Stimulated activated CD4-positive, alpha-beta T cell treated with anti-CD3 and anti-CD28 coated beads, TNF-alpha, amount 100 ng/mL, for 48 hours (primary cell): ENCODE results near the gene C12orf56.
A peak's percentile ranks its signal among the peaks of the same experiment; 100 is the strongest.
"Not testable (repeated sequence)": the region's sequence is repeated elsewhere in the genome, so short reads cannot be mapped to it uniquely, and the experiment has no call there.

Experiments used
- DNase-seq, 3 donors: peaks; one replicate each; pipeline ENCODE4 v3.0.0-alpha.2; 2020; ENCODE audit warnings: low read depth in 3 of 3

C12orf56 gene

DNA sequence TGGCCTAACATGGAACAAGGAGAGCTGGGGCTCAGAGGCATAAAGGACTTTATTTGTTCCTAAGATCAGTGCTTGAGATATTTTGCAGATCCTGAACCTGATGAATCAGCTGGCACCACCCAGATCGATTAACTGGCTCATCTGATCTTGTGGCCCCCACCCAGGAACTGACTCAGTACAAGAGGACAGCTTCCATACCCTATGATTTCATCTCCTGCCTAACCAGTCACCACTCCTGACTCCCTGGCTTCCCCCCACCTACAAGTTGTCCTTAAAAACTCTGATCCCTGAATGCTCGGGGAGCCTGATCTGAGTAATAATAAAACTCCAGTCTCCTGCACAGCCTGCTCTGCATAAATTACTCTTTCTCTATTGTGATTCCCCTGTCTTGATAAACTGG lies 5.1 kb downstream of the C12orf56 start:
- peak; percentile 8 to 54 (median 30) for DNase-seq

DNA sequence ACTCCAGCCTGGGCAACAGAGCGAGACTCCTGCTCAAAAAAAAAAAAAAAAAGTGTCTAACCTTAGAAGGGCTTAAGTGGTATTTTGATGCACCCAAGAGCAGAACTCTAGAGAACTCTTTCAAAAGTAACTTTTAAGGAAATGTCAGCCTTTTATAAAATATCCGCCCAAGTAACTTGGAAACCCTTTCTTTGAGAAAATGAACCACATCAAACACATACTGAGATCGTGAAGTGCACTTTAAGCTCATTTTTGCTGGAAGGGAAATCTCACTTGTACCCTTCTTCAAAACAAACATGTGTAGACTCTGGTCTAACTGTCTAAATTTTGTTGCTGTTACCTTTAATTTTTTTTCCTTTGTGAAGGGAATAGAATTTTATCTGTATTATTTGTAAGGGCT lies 5.5 kb downstream of the C12orf56 start:
- no peak for DNase-seq

DNA sequence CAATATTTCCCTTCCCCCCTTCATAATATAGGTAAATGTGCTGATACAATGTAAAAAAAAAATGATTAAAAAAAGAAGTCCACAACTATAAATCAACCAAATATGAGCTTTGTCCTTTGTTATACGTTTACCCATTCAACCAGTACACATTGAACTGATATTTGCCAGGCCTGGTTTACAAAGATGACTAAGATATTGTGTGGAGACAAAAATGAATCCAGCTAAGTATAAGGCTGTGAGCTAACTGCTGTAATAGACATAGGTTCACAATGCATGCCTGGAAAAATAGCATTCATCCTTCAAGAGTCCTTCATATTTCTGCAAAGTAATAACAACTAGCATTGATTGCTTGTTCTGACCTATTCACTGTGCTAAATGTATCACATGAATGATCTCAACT lies 6.9 kb downstream of the C12orf56 start:
- DNase-seq: no peak

DNA sequence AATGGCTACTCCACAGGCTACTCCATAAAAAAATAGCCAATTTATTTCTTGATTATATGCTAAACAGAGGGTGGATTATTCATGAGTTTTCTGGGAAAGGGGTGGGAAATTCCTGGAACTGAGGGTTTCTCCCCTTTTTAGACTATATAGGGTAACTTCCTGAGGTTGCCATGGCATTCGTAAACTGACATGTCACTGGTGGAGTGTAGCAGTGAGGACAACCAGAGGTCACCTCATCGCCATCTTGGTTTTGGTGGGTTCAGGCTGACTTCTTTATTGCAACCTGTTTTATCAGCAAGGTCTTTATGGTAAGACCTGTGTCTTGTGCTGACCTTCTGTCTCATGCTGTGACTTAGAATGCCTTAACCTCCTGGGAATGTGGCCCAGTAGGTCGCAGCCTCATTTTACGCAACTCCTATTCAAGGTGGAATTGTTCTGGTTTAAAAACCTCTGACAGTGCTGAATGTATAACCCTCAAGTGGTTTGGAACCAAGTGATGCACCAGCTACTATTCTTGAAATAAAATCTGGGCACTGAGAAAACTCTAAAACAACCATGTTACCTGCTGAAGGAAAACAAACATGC lies 27.7 kb downstream of the C12orf56 start:
- DNase-seq: no peak

DNA sequence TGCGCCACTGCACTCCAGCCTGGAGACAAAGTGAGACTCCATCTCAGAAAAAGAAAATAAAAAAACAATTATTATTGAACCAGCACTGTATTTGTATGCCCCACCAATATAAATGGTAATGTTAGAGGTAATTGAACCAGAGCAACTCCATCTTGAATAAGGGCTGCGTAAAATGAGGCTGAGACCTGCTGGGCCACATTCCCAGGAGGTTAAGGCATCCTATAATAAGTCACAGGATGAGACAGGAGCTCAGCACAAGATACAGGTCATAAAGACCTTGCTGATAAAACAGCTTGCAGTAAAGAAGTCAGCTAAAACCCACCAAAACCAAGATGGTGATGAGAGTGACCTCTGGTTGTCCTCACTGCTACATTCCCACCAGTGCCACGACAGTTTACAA lies 29.4 kb downstream of the C12orf56 start:
- not testable (repeated sequence) for DNase-seq

DNA sequence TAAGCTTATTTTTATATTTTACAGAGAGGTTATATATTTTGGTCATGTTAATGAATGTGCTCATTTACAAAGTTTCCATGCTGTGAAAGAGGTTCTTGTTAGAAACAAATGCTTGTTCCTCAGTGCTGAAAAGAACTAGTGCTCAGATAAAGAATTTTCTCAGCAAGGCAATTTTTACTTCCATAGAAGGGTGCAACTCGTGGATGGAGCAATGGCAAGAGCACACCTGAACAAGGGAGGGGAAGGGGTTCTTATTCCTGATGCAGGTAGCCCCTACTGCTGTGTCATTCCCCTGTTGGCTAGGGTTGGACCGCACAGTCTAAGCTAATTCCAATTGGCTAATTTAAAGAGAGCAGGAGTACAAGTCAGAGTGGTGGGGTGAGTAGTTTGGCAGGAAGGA lies 34.3 kb downstream of the C12orf56 start:
- DNase-seq: not testable (repeated sequence)

DNA sequence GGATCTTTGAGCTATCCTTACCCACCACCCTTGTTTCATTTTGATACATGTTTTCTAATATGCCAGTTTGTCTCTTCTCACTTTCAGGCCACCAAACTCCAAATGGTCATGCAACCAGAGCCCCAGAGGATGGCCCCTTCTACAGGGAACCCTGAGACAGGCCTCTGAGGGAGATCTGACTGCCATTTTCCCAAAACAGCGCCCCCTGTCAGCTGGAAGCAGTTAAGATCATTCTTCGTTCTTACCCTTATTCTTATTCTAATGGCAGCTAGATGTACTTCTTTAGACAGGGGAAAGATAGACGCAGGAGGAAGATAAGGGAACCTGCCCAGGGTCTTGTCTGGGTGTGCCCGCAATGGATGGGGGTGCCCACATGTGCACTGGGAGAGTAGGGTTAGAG lies 38.4 kb downstream of the C12orf56 start:
- no peak for DNase-seq

DNA sequence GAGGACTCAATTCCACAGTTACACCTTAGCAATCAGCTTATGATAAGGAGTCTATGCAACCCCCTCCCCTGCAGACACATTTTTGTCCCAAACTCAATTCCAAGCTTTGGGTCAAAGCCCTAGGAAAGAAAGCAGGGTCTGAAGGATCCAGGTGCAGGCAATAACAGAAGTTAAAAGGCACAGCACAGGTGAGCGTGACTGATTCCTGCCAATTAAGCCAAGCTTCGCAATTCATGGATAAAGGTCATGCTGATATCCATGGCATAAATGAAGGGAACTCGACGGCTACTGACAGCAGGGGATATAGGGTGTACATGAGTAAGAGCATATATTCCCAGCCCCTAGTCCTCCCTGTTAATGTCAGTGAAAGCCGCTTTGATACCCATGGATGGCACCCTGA lies 39.3 kb downstream of the C12orf56 start:
- no peak for DNase-seq

DNA sequence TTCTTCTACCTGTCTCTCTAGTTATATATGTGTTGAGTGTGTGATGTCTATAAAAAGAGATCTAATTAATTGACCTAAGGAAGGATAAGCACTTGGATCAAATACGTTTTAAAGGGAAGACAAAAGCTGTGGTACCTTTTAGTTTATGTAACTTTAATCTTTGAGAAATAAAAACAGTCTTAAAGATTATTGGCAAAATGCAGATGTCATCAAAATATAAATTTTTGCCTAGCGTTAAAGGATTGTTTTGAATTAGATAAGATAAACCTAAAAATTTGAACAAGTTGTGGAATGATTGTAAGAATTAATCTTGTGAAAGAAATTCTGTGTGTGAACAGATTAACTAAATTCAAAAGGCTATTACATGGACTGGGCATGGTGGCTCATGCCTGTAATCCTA lies 42.9 kb downstream of the C12orf56 start:
- DNase-seq: no peak

DNA sequence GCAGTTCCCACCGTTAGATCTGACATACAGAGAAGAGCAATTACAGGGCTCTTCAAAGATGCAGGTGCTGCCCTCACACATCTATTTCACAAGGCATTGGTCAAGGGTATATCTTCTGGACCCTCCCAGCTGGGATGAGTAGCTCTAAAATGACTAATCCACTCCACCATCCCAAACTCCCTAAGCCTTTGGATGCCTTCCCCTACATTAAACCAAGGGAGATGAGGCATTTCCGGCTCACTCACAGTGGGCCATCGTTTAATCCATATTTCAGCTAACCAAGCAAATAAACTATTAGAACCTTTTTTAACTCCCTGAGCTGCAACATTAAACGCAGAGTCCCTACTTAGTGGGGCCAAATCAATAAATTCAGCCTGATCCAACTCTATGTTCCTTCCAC lies 45.9 kb downstream of the C12orf56 start:
- DNase-seq: not testable (repeated sequence)

DNA sequence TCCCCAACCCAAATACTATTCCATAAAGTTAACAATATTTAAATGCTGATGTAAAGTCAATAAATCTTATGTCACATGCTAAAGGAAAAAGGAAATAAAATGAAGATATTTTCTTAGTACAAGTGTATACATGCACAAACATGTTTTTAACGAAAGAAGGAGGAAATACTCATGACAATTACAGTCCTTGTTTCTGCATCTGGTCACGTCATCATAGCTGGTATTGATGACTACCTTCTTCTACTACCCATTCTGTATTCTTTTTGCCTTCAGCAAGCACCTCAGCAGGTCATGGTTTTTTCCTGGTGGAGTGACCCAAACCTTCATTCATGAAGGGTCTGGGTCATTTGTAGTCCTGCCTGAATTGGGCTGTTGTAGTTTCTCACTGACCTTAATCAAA lies 50.0 kb downstream of the C12orf56 start:
- not testable (repeated sequence) for DNase-seq

DNA sequence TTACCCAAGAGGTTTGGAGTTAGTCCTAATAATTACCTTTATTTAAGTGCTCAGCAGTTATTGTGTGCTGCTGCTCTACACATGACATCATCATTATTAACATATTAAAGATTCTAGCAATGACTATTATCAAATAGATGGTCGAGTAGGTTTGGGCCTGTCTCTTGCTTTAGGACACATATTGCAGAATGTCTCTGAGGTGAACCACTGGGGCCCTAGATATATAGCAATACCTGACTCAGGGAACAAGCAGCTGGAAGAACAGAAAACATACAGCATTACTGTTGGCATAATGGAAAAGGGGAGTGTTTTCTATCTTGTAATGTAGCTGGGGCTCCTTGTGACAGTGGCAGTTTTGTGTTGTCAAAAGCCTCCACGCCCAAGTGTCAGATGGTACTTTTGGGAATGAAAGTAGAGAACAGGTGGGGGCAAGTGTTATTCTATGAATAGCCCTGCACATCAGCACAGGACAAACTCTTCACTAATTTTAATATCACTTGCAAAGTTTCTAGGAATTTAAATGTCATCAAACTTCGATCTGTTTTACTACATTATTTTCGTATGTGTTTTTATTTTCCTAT lies 54.6 kb downstream of the C12orf56 start:
- DNase-seq: no peak

DNA sequence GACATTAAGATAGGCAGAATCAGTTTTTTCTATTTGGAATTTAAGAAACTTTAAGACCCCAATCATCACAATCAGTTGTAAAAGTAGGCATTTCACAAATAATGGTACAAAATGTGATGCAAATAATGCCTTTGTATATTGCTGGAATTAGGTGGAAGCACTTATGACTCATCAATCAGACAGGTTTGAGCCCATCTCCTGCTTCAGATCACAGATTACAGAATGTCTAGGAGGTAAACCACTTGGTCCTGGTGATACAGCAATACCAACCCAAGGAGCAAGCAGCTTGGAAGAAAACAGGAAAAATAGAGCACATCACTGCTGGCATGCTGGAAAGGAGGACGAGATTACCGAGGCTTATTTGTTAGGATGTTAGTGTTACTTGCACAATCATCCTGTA lies 57.6 kb downstream of the C12orf56 start:
- DNase-seq: no peak

DNA sequence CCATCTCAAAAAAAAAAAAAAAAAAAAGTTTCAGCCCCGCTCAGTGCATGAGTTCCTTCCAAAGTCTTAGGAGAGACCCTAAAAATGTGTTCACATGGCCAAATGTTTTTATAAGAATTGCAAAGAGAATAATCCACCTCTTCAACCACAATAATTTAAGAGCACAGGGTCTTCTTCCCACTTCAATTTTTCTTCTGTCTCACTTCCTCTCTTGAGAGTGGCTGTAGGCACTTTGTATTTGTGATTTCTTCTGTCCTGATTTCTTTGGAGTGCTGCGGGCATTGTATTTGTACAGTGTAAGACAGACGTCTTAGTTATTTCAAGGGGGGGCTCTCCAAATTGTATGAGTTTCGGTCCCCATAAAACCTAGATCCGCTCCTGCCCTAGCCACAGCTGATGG lies 58.3 kb downstream of the C12orf56 start:
- DNase-seq: no peak

DNA sequence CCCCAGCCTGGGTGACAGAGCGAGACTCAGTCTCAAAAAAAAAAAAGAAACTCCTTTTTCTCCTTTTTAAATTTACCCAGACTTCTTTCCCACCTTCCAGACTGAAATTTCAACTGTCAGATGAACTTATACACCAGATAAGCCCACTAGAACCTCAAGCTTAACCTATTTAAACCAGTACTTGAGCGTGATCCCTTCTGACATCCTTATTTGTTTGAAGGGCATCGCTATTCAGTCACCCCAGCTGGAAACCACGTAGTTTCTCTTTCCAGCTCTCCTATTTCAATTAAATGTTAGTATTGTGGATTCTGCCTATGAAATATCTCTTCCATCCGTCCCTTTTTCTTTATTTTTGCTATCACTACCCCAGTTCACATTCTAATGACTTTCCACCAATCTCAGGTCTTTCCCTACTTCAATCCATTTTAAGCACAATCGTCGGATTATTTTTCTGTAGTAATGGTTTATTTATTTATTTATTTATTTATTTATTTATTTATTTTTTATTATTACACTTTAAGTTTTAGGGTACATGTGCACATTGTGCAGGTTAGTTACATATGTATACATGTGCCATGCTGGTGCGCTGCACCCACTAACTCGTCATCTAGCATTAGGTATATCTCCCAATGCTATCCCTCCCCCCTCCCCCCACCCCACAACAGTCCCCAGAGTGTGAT lies 61.4 kb downstream of the C12orf56 start:
- DNase-seq: not testable (repeated sequence)

DNA sequence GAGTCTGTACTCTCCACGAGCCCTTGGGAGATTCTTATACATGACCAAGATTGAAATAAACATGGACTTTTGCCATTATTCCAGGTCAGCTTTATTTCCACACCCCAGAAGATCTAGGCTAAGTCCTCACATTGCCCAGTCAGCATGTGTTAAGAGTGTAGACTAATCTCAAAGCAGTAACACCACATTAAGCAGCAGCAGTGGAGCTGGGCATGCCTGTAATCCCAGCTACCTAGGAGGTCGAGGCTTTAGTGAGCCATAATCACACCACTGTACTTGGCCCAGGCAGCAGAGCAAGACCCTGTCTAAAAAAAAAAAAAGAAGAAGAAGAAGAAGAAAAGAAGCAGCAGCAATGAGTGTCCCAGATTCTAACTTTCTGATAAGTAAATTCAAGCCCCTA lies 65.5 kb downstream of the C12orf56 start:
- DNase-seq: no peak

DNA sequence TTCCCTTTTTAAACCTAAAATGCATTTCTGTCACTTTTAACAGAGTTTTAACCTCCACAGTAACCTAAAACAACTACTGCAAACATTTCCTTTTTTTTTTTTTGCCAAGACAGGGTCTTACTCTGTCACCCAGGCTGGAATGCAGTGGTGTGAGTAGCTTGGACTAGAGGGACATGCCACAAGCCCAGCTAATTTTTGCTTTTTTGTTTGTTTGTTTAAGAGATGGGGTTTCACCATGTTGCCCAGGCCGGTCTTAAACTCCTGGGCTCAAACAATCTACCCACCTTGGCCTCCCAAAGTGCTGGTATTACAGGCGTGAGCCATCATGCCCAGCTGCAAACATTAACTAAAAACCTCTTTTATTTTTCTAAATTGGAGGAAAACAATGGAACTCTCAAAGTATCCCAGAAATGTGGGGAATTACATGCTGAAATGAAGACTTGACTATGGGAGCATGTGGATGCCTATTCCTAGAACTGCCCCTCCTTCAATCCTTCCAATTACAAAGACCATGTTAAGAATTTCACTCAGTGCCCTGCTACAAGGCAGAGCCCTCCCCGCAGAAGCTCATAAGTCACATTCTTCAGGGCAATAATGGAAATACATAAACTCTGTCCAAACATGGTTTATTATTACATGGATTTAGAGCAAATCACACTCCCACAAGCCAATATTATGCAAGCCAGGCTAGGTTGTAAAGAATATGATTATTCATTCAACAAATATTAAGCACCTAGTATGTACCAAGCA lies 66.9 kb downstream of the C12orf56 start:
- DNase-seq: no peak

DNA sequence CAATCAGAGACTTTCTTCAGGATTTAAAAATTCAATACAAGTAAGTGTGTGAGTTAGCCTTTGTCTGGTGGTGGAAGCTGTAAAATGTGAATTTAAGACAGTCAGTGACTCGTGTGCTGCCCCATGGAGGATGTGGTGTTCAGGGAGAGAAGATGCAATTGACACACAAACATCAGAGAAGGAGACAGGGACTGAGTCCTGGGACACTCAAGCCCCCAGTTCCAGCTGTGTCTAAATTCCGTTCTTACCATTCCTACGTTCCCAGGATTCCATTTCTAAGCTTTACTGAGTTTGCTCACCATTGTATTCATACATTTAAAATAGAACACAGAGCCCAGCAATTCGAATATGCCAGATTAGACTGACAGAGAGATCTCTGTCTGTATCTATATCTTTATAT lies 67.6 kb downstream of the C12orf56 start:
- DNase-seq: no peak

DNA sequence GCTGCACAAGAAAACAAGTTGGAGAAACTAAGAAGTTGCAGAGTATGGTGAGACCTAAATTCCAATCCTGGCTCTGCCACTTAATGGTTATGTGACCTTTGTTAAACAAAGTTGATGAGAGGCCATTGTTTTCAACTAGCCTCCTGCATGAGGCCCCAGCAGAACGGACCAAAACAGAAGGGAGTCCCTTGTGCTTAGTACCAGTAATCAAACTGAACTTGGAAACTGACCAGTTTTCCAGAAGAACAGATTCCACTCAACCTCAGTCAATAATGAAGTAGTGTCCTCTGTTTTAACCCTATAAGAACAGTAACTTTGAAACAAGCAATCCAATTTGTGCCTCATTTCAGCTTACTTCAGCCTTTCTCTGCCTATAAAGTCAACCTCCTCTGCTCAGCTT lies 69.9 kb downstream of the C12orf56 start:
- no peak for DNase-seq

DNA sequence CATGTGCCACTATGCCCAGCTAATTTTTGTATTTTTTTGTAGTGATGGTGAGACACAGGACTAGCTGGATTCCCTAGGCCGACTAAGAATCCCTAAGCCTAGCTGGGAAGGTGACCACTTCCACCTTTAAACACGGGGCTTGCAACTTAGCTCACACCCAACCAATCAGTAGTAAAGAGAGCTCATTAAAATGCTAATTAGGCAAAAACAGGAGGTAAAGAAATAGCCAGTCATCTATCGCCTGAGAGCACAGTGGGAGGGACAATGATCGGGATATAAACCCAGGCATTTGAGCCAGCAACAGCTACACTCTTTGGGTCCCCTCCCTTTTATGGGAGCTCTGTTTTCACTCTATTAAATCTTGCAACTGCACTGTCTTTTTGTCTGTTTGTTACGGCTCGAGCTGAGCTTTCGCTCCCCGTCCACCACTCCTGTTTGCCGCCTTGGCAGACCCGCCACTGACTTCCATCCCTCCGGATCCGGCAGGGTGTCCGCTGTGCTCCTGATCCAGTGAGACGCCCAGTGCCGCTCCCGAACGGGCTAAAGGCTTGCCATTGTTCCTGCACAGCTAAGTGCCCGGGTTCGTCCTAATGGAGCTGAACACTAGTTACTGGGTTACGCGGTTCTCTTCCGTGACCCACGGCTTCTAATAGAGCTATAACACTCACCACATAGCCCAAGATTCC lies 70.9 kb downstream of the C12orf56 start:
- not testable (repeated sequence) for DNase-seq

DNA sequence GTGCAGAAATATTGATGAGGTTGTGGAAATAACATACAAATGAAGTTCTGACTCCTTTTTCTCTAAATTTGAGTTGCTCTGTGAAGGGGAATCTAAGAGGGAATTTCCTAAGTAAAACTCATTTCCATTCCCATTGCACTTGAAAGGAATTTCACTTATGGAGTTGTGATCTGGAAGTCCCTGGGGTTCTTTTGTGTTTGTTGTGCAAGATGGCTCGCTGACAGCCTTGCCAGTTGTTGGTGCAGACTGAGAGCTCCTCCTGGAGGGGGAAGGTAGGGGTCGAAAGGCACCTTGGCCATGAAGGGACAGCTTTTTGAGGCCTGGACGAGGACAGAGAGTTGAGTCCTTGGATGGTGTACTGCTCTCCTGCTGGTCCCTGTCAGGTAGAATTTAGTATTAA lies 72.0 kb downstream of the C12orf56 start:
- DNase-seq: no peak

DNA sequence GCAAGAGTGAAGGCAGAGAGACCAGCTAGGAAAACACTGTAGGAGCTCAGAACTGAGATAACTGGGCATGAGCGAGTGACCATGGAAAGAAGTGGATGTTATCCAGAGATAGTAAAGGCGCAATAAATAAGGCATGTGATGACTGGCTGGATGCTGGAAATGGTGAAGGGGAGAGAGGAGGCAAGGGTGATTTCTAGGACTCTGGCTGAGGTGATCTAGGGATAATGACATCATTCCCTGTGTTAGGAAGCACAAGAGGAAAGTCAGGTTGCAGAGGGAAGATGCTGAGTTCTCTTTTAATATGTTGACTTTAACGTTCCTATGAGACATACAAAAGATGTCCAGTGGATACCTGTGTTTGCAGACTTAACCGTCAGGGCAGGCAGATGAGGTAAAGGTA lies 78.7 kb downstream of the C12orf56 start:
- DNase-seq: no peak
